ENCODE measurements around the gene MPST. TPM values are rescaled to one million over a fixed set of nuclear protein-coding genes. Genes with fewer than 3 reads are reported as not detected.

The MPST gene
- total and polyA plus RNA-seq, 8 donors, result 41.4 to 63.1 (median 55.6) TPM

- Histone ChIP-seq H3K4me3 (no peak overlapping the region), H3K27ac (no peak overlapping the region), H3K9me3 (no peaks in the 10 kb centered on the region), H3K27me3 (no peaks in the 10 kb centered on the region), H3K36me3 (no peaks in the 10 kb centered on the region), H3K4me1 (peaks cover 4 to 15% of the 10 kb centered on the region in 2 donors)
- no peak for TF ChIP-seq CTCF (IDR thresholded peaks at IDR 0.05)
- intact Hi-C loops (cut with DNase I), result no loop called here
- ATAC-seq (no peak), DNase-seq (no peak)
Measured at GRCh38 chr22:37036655-37037377, 17.3 kb downstream of the MPST start.

GRCh38 chr22:37037669-37038068 is 18.1 kb downstream of the MPST start:
- Histone ChIP-seq H3K27ac (no peak overlapping the region), H3K9me3 (no peaks in the 10 kb centered on the region), H3K4me3 (no peak overlapping the region), H3K27me3 (no peaks in the 10 kb centered on the region), H3K4me1 (peaks cover 4 to 6% of the 10 kb centered on the region in 2 donors), H3K36me3 (no peaks in the 10 kb centered on the region)
- ATAC-seq, result no peak
- intact Hi-C loops (cut with DNase I), result no loop called here
- no peak for TF ChIP-seq CTCF (IDR thresholded peaks at IDR 0.05)
- DNase-seq, result no peak

- no peak for DNase-seq
- Histone ChIP-seq H3K4me1 (peaks cover 0 to 8% of the 10 kb centered on the region in 2 donors), H3K27ac (no peak overlapping the region), H3K36me3 (no peaks in the 10 kb centered on the region), H3K27me3 (no peaks in the 10 kb centered on the region), H3K4me3 (no peak overlapping the region), H3K9me3 (no peaks in the 10 kb centered on the region)
- intact Hi-C loops (cut with DNase I), result no loop called here
- no peak for TF ChIP-seq CTCF (IDR thresholded peaks at IDR 0.05)
- ATAC-seq, result no peak
Measured at GRCh38 chr22:37039466-37039865, 19.9 kb downstream of the MPST start.

GRCh38 chr22:37043209-37043827 is 23.8 kb downstream of the MPST start:
- no peaks in the 10 kb centered on the region for H3K9me3 ChIP-seq

More at GRCh38 chr22:37043209-37043827, 23.8 kb downstream of the MPST start:
- no peak for TF ChIP-seq CTCF (IDR thresholded peaks at IDR 0.05)
- intact Hi-C loops (cut with DNase I), result no loop called here
- no peak for DNase-seq
- no peaks in the 10 kb centered on the region for H3K36me3 ChIP-seq
- peaks cover 0 to 17% of the 10 kb centered on the region in 2 donors for H3K4me1 ChIP-seq
- H3K27me3 ChIP-seq, result no peaks in the 10 kb centered on the region
- H3K4me3 ChIP-seq, result no peak overlapping the region
- no peak overlapping the region for H3K27ac ChIP-seq
- no peak for ATAC-seq
